ENCODE results near the gene CDC14B. TPM values are rescaled to one million over a fixed set of nuclear protein-coding genes. Genes with fewer than 3 reads are reported as not detected.

The CDC14B gene
- total and polyA plus RNA-seq, 4 donors = 2.9 to 29.8 (median 8.0) TPM

DNA sequence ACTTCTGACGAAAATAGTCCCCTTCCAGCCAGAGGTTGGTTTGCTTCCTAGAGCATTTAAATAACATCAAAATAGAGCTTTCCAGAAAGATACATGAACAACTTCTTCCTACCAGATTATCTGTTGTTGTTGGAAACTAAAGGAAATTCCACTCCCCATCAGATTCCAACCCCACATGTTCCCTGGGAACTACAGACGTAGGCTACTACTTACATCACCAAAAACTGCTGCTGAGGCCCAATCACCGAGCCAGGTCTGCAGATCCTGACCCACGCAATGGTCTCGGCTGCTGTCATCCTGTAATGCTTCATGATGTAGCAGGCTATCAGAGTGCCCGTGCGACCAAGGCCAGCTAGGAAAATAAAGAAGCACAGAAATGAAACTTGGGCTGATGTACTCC, 96.3 kb downstream of the CDC14B start:
- no peaks in the 10 kb centered on the region for H3K9me3 ChIP-seq (ENCODE audit: control insufficient read depth in 4 of 4, insufficient read depth in 3 of 4, low read length in 3 of 4)
- H3K27me3 ChIP-seq (ENCODE audit: control insufficient read depth in 3 of 3, insufficient read depth in 3 of 3, low read length in 2 of 3) = no peaks in the 10 kb centered on the region
- DNase-seq (no peak), ATAC-seq (ENCODE audit: insufficient read depth, low FRiP score) (no peak)
- H3K4me3 ChIP-seq = no peak overlapping the region
- peak overlapping the region in 1 of 2 donors; percentile 11 for H3K9ac ChIP-seq (ENCODE audit: insufficient read depth in 1 of 2, low read length in 2 of 2)
- H3K27ac ChIP-seq (ENCODE audit: low read depth in 1 of 2, low read length in 1 of 2) = peak overlapping the region in 1 of 2 donors; percentile 6
- H3K36me3 ChIP-seq (ENCODE audit: control insufficient read depth in 4 of 4, insufficient read depth in 4 of 4, low read length in 4 of 4) = peaks cover 4 to 12% (median 6%) of the 10 kb centered on the region in 4 donors
- 84 to 85% methylated on average over 7 of the region's 7 CpGs for WGBS, 2 donors
- peaks cover 0 to 2% (median 0%) of the 10 kb centered on the region in 5 donors for H3K4me1 ChIP-seq (ENCODE audit: control insufficient read depth in 5 of 5, insufficient read depth in 5 of 5, low read length in 5 of 5)
- TF ChIP-seq, protein P1, sequence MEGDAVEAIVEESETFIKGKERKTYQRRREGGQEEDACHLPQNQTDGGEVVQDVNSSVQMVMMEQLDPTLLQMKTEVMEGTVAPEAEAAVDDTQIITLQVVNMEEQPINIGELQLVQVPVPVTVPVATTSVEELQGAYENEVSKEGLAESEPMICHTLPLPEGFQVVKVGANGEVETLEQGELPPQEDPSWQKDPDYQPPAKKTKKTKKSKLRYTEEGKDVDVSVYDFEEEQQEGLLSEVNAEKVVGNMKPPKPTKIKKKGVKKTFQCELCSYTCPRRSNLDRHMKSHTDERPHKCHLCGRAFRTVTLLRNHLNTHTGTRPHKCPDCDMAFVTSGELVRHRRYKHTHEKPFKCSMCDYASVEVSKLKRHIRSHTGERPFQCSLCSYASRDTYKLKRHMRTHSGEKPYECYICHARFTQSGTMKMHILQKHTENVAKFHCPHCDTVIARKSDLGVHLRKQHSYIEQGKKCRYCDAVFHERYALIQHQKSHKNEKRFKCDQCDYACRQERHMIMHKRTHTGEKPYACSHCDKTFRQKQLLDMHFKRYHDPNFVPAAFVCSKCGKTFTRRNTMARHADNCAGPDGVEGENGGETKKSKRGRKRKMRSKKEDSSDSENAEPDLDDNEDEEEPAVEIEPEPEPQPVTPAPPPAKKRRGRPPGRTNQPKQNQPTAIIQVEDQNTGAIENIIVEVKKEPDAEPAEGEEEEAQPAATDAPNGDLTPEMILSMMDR (IDR thresholded peaks at IDR 0.05; ENCODE audit: control extremely low read depth, extremely low read depth) = no peak

DNA sequence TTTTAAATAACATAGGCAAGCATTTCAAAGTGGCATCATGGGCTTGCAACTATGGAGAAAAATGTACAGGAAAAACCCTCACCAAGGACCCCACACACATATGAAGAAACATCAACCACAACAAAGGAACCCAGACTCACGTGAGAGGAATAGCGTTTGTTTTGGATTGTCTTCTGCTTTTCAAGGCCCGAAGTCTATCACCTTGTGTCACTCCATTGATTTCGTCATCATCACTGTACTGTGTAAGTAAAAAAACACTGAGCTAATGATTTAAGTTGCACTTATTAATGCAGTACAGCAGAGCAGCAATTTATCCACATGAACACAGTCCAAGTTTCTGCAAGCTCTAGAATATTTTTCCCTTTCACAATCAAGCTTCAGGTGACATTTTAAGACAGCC, 97.3 kb downstream of the CDC14B start:
- TF ChIP-seq, protein P1 (IDR thresholded peaks at IDR 0.05; ENCODE audit: control extremely low read depth, extremely low read depth) = no peak
- Histone ChIP-seq H3K9me3 (ENCODE audit: control insufficient read depth in 4 of 4, insufficient read depth in 3 of 4, low read length in 3 of 4) (no peaks in the 10 kb centered on the region), H3K36me3 (ENCODE audit: control insufficient read depth in 4 of 4, insufficient read depth in 4 of 4, low read length in 4 of 4) (peaks cover 4 to 12% (median 6%) of the 10 kb centered on the region in 4 donors), H3K27me3 (ENCODE audit: control insufficient read depth in 3 of 3, insufficient read depth in 3 of 3, low read length in 2 of 3) (no peaks in the 10 kb centered on the region), H3K4me1 (ENCODE audit: control insufficient read depth in 5 of 5, insufficient read depth in 5 of 5, low read length in 5 of 5) (peaks cover 0 to 2% (median 0%) of the 10 kb centered on the region in 5 donors), H3K9ac (ENCODE audit: insufficient read depth in 1 of 2, low read length in 2 of 2) (no peak overlapping the region), H3K4me3 (no peak overlapping the region), H3K27ac (ENCODE audit: low read depth in 1 of 2, low read length in 1 of 2) (no peak overlapping the region)
- 32 to 50% methylated on average over 4 of the region's 4 CpGs for WGBS, 2 donors
- peak in 1 of 3 donors; percentile 4 for DNase-seq
- ATAC-seq (ENCODE audit: insufficient read depth, low FRiP score) = no peak

DNA sequence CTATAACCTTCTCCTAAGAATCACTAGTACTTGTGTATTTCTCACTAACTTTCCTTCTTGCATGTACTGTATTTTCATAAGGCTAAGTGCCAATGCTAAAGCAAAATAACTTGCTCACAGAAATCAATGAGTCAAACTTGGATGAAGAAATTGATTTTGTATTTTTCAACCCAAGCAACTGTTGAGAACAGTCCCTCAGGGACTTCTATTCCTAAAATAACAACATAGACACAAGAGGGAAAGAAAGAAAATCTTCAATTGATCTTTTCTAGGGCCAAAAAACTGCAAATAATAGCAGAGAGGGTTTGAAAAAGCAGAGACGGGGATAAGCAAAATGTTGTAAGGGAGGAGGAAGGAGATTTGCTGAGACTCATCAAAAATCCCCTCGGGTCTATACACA, 99.9 kb downstream of the CDC14B start:
- peaks cover 0 to 12% (median 9%) of the 10 kb centered on the region in 5 donors for H3K4me1 ChIP-seq (ENCODE audit: control insufficient read depth in 5 of 5, insufficient read depth in 5 of 5, low read length in 5 of 5)
- peaks cover 2 to 16% (median 5%) of the 10 kb centered on the region in 4 donors for H3K36me3 ChIP-seq (ENCODE audit: control insufficient read depth in 4 of 4, insufficient read depth in 4 of 4, low read length in 4 of 4)
- DNase-seq (no peak), ATAC-seq (ENCODE audit: insufficient read depth, low FRiP score) (no peak)
- no peak overlapping the region for H3K9ac ChIP-seq (ENCODE audit: insufficient read depth in 1 of 2, low read length in 2 of 2)
- TF ChIP-seq, protein P1 (IDR thresholded peaks at IDR 0.05; ENCODE audit: control extremely low read depth, extremely low read depth) = no peak
- no peak overlapping the region for H3K27ac ChIP-seq (ENCODE audit: low read depth in 1 of 2, low read length in 1 of 2)
- no peaks in the 10 kb centered on the region for H3K9me3 ChIP-seq (ENCODE audit: control insufficient read depth in 4 of 4, insufficient read depth in 3 of 4, low read length in 3 of 4)
- WGBS, 2 donors = 76 to 94% methylated on average over 2 of the region's 2 CpGs
- H3K27me3 ChIP-seq (ENCODE audit: control insufficient read depth in 3 of 3, insufficient read depth in 3 of 3, low read length in 2 of 3) = no peaks in the 10 kb centered on the region
- H3K4me3 ChIP-seq = no peak overlapping the region

DNA sequence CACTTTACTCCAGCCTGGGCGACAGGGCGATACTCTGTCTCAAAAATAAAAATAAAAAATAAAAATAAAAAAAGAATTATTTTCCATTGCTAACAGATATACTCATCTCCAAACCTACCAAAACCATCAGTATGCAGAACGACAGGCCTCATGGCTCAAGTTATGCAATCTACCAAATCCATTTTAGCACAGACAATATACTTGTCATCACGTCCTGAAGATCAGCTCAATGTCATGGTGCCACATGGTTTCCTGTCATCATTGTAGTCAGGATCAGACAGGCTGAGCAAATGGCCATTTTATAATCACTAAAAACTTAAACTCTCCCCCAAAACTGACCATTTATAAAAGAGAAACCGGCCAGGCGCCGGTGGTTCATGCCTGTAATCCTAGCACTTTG, 100.5 kb downstream of the CDC14B start:
- TF ChIP-seq, protein P1 (IDR thresholded peaks at IDR 0.05; ENCODE audit: control extremely low read depth, extremely low read depth) = no peak
- Histone ChIP-seq H3K36me3 (ENCODE audit: control insufficient read depth in 4 of 4, insufficient read depth in 4 of 4, low read length in 4 of 4) (peaks cover 2 to 16% (median 5%) of the 10 kb centered on the region in 4 donors), H3K4me3 (no peak overlapping the region), H3K27me3 (ENCODE audit: control insufficient read depth in 3 of 3, insufficient read depth in 3 of 3, low read length in 2 of 3) (no peaks in the 10 kb centered on the region), H3K4me1 (ENCODE audit: control insufficient read depth in 5 of 5, insufficient read depth in 5 of 5, low read length in 5 of 5) (peaks cover 0 to 12% (median 9%) of the 10 kb centered on the region in 5 donors), H3K27ac (ENCODE audit: low read depth in 1 of 2, low read length in 1 of 2) (no peak overlapping the region), H3K9me3 (ENCODE audit: control insufficient read depth in 4 of 4, insufficient read depth in 3 of 4, low read length in 3 of 4) (no peaks in the 10 kb centered on the region), H3K9ac (ENCODE audit: insufficient read depth in 1 of 2, low read length in 2 of 2) (no peak overlapping the region)
- 88 to 91% methylated on average over 7 of the region's 7 CpGs for WGBS, 2 donors
- ATAC-seq (ENCODE audit: insufficient read depth, low FRiP score) = no peak
- DNase-seq = no peak
